Kidney epithelial cell (primary cell): Measurements from ENCODE around the gene STK4. TPM values are rescaled to one million over a fixed set of nuclear protein-coding genes. Genes with fewer than 3 reads are reported as not detected.

ENCODE experiments used
- DNase-seq: peaks from one replicate; pipeline ENCODE4 v3.0.0-alpha.2; 2010; ENCODE audit warnings: low read depth
- H3K27me3 ChIP-seq: 2 replicates; pipeline ENCODE4 v1.6.0; 2011; ENCODE audit warnings: low read length; ENCODE audit not compliant: control insufficient read depth, insufficient read depth
- H3K36me3 ChIP-seq: 2 replicates; pipeline ENCODE4 v1.5.1; 2011; ENCODE audit warnings: low read length; ENCODE audit not compliant: control insufficient read depth, insufficient read depth
- H3K4me3 ChIP-seq: 2 replicates; pipeline ENCODE4 v1.5.1; 2011; ENCODE audit warnings: low read depth, mild to moderate bottlenecking, control low read depth, low read length
- total RNA-seq: library from RNA; depleted of rRNA; stranded (reverse); fragments of >200 nt; gene quantifications from 2 replicates; pipeline ENCODE4 v1.2.3, GENCODE V29; 2015
- TF ChIP-seq, protein P1 (sequence below): IDR thresholded peaks from 2 replicates; pipeline ENCODE4 v1.5.1; 2011; ENCODE audit warnings: mild to moderate bottlenecking, moderate library complexity, low read length, control low read depth, inconsistent platforms; ENCODE audit not compliant: insufficient read depth, poor library complexity, severe bottlenecking

Gene STK4
- total RNA-seq, 1 donor from 2014 or later, result 27.1 TPM

DNA sequence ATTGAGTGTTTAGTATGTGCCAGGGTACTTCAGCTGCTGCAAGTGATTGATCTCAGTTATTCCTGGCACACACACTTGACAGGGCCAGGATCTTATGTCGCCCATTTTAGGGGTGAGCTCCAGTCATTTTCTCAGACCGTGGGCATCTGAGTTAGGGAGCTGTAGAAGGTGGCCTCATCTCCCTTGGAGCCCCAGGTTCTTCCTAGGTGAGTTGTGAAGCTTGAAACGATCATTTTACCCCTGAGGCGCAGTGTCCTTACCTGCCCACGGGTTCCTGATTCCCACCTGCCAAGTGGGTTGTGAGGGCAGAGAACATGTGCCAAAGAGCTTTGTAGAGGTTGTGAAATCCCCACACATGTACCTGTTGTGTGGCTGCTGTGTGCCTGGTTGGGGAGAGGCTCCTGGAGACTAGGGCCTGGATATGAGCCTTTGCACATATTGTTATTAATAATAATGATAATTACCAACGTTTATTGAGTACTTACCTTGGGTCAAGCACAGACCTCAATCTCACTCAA, 135.1 kb downstream of the STK4 start:
- DNase-seq, result no peak
- H3K27me3 ChIP-seq, result peaks cover 11% of the 10 kb centered on the region
- H3K36me3 ChIP-seq, result no peaks in the 10 kb centered on the region
- no peak overlapping the region for H3K4me3 ChIP-seq
- TF ChIP-seq, protein P1, sequence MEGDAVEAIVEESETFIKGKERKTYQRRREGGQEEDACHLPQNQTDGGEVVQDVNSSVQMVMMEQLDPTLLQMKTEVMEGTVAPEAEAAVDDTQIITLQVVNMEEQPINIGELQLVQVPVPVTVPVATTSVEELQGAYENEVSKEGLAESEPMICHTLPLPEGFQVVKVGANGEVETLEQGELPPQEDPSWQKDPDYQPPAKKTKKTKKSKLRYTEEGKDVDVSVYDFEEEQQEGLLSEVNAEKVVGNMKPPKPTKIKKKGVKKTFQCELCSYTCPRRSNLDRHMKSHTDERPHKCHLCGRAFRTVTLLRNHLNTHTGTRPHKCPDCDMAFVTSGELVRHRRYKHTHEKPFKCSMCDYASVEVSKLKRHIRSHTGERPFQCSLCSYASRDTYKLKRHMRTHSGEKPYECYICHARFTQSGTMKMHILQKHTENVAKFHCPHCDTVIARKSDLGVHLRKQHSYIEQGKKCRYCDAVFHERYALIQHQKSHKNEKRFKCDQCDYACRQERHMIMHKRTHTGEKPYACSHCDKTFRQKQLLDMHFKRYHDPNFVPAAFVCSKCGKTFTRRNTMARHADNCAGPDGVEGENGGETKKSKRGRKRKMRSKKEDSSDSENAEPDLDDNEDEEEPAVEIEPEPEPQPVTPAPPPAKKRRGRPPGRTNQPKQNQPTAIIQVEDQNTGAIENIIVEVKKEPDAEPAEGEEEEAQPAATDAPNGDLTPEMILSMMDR, result no peak

DNA sequence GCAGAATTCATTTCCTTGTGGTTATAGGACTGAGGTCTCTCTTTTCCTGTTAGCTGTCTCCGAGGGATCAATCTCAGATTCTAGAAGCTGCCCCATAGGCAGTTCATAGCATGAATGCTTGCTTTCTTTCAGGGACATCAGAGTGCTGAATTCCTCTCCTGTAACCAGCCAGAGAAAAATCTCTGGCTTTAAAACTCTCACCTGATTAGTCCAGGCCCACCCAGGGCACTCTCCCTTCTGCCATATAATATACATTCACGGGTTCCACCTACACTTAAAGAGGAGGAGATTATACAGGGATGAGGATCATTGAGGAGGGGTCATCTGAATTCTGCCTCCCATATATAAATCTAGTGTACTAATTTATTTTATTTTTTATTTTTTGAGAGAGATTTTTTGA, 136.8 kb downstream of the STK4 start:
- TF ChIP-seq, protein P1, result no peak
- H3K27me3 ChIP-seq, result peaks cover 5% of the 10 kb centered on the region
- no peaks in the 10 kb centered on the region for H3K36me3 ChIP-seq
- DNase-seq, result no peak
- no peak overlapping the region for H3K4me3 ChIP-seq

DNA sequence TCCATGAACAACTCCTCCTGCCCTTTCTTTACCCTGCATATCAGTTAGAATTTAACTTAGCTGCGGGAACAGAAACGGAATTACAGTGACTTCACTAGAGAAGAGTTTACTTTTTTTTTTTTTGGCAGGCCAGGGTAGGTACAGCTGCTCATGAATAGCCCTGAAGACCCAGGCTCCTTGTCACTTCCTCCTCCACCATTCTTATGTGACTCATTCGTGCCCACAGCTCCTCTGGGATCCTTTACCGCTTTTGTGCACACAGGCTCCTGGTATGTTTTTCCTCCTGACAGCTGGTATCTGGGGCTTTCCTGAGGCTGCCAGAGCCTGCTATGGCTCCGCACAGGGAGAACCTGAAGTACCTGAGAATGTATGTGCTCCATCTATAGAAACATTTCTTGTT, 138.5 kb downstream of the STK4 start:
- peak; percentile 97 for DNase-seq
- Histone ChIP-seq H3K36me3 (no peaks in the 10 kb centered on the region), H3K27me3 (peaks cover 3% of the 10 kb centered on the region), H3K4me3 (no peak overlapping the region)
- TF ChIP-seq, protein P1, result no peak

DNA sequence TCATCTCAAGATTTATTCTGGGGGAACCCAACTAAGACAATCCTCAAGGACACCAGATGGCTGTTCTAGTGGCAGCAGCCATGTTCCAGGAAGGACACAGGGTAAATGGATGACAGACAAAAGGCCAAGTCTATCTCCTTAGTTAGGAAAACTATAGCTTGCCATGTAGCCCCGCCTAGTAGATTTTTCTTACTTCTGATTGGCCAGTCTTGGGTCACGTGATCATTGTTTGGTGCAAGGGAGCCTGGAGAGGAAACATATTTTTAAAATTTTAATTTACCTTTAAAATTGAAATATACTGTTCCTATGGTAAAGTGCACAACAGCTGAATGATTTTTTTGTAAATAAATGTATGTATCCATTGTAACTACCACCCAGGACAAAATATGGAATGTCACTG, 139.0 kb downstream of the STK4 start:
- H3K27me3 ChIP-seq, result peaks cover 3% of the 10 kb centered on the region
- no peaks in the 10 kb centered on the region for H3K36me3 ChIP-seq
- no peak for DNase-seq
- H3K4me3 ChIP-seq, result no peak overlapping the region
- TF ChIP-seq, protein P1, result no peak

DNA sequence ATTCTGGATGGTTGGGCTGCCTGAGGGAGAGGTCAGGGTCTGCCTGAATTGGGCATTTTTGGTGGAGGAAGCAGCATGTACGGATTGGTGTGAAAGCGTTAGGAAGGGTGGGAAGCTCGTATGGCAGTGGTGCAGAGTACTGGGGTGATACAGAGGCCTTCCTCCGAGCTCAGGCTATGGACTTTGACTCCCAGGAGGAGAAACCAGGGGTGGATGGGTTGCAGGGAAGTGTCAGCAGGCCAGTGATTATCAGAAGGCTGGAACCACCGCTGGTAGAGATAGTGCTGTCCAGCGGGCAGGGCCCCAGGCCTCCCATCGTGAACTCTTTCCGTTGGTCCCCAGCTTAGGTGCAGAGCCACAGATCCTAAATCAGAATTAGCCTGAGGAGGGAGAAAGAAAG, 143.3 kb downstream of the STK4 start:
- H3K27me3 ChIP-seq, result no peaks in the 10 kb centered on the region
- H3K4me3 ChIP-seq, result no peak overlapping the region
- no peak for DNase-seq
- TF ChIP-seq, protein P1, result no peak
- no peaks in the 10 kb centered on the region for H3K36me3 ChIP-seq

DNA sequence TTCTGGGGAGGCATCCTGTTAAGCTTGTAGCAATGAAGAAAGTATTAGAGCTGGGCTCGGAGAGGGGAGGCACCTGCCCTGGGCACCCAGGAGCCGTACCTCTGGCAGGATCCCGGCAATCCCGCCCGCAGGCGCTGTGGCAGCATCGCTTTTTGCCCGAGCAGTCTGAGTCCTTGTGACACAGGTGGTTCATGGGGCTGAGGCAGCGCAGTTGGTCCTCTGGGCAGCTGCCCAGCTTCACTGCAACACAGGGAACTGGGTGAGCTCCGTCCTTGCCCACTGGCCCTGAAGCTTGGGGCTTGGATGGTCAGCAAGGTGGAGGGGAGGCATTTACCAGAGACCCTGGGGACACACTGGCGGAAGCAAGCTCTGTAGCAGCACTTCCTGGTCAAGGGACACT, 144.0 kb downstream of the STK4 start:
- DNase-seq, result no peak
- no peak overlapping the region for H3K4me3 ChIP-seq
- H3K27me3 ChIP-seq, result no peaks in the 10 kb centered on the region
- H3K36me3 ChIP-seq, result no peaks in the 10 kb centered on the region
- TF ChIP-seq, protein P1, result no peak
